A549 treated with dexamethasone at 1 μM for 4 hours (cell line): ENCODE results near the gene SRP19. TPM values are rescaled to one million over a fixed set of nuclear protein-coding genes. Genes with fewer than 3 reads are reported as not detected.

Experiments used
- total RNA-seq: library from RNA; stranded (reverse); fragments of 200-300 nt; extraction: Qiagen RNA extraction; gene quantifications from 5 replicates; pipeline ENCODE4 v1.2.3, GENCODE V29; 2022

The SRP19 gene
- 84.9 to 98.2 TPM (median 88.7 TPM) in 5 replicates for total RNA-seq

GRCh38 chr5:112860929-112861637, at the start of gene SRP19:
Gene SRP19, plus strand, starts transcription at chr5:112861287. Its CDS starts 90 bp downstream, at chr5:112861377.

Other genes with a start within 250 kb of the SRP19 start
- 7.0 to 13.8 TPM (median 11.8 TPM) in 5 replicates for gene APC, start 123.4 kb upstream of the SRP19 start, total RNA-seq
- gene REEP5, start 60.9 kb downstream of the SRP19 start, total RNA-seq = 95.9 to 161 TPM (median 101 TPM) in 5 replicates
- 9.2 to 14.8 TPM (median 11.9 TPM) in 5 replicates for gene DCP2, start 115.5 kb downstream of the SRP19 start, total RNA-seq